ENCODE measurements around the gene BTLA.

BTLA gene

GRCh38 chr3:112448939-112449338 lies 50.3 kb downstream of the BTLA start:
- DNase-seq, result no peak
- no CpG with 5 or more reads among the region's 1 CpG for WGBS (ENCODE audit: insufficient coverage)
- ChIA-PET CTCF (interaction anchor here (1.0 kb wide), 1 partner anchor 9 kb away, joined by 3 read pairs; no protein-coding TSS in a partner anchor), POLR2A (no interaction called here)
- H3K36me3 ChIP-seq (ENCODE audit: control insufficient read depth in 4 of 4, insufficient read depth in 4 of 4, low read length in 3 of 4), result no peaks in the 10 kb centered on the region
- H3K9me3 ChIP-seq (ENCODE audit: control extremely low read depth in 1 of 5, control insufficient read depth in 4 of 5, insufficient read depth in 2 of 5, low read depth in 1 of 5, low read length in 4 of 5), result peaks cover 0 to 3% (median 0%) of the 10 kb centered on the region in 5 experiments
- peaks cover 0 to 5% (median 0%) of the 10 kb centered on the region in 5 experiments for H3K27me3 ChIP-seq (replicated peaks in 2 of 5; ENCODE audit: control insufficient read depth in 4 of 5, insufficient read depth in 5 of 5, low read length in 4 of 5)
- no peak overlapping the region for H3K27ac ChIP-seq (ENCODE audit: insufficient read depth in 1 of 2, low read depth in 1 of 2, low read length in 2 of 2, poor library complexity in 1 of 2, severe bottlenecking in 2 of 2)
- no peaks in the 10 kb centered on the region for H3K4me1 ChIP-seq (ENCODE audit: control extremely low read depth in 1 of 4, control insufficient read depth in 4 of 4, insufficient read depth in 4 of 4, low read length in 3 of 4)
- no peak overlapping the region for H3K4me3 ChIP-seq (ENCODE audit: control insufficient read depth in 1 of 7, extremely low read depth in 1 of 7, insufficient read depth in 4 of 7, low read depth in 2 of 7, low read length in 6 of 7)

DNA sequence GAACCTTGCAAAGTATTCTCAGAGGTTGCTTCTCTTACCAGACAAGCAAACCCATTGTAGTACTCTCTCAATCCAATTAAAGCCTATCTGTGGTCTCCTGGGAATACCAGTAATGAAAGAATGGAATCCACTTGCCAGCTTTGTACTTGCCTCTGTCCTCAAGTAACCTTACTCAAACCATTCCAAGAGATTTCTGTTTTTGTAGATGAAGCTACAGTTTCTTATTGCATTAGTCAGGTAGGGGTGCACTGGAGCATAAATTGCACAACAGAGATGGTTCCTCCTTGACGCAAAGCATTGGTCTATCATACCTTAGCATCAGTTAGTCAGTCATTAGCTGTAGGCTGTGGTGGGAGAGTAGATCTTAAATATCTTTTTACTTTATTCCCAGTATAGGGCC lies 52.9 kb downstream of the BTLA start:
- DNase-seq, result no peak
- no peak overlapping the region for H3K4me3 ChIP-seq (ENCODE audit: control insufficient read depth in 1 of 7, extremely low read depth in 1 of 7, insufficient read depth in 4 of 7, low read depth in 2 of 7, low read length in 6 of 7)
- no peaks in the 10 kb centered on the region for H3K36me3 ChIP-seq (ENCODE audit: control insufficient read depth in 4 of 4, insufficient read depth in 4 of 4, low read length in 3 of 4)
- no CpG with 5 or more reads among the region's 1 CpG for WGBS (ENCODE audit: insufficient coverage)
- no peaks in the 10 kb centered on the region for H3K4me1 ChIP-seq (ENCODE audit: control extremely low read depth in 1 of 4, control insufficient read depth in 4 of 4, insufficient read depth in 4 of 4, low read length in 3 of 4)
- H3K27ac ChIP-seq (ENCODE audit: insufficient read depth in 1 of 2, low read depth in 1 of 2, low read length in 2 of 2, poor library complexity in 1 of 2, severe bottlenecking in 2 of 2), result no peak overlapping the region
- H3K27me3 ChIP-seq (replicated peaks in 2 of 5; ENCODE audit: control insufficient read depth in 4 of 5, insufficient read depth in 5 of 5, low read length in 4 of 5), result peaks cover 0 to 18% (median 2%) of the 10 kb centered on the region in 5 experiments
- H3K9me3 ChIP-seq (ENCODE audit: control extremely low read depth in 1 of 5, control insufficient read depth in 4 of 5, insufficient read depth in 2 of 5, low read depth in 1 of 5, low read length in 4 of 5), result peaks cover 0 to 3% (median 0%) of the 10 kb centered on the region in 5 experiments
- POLR2A ChIA-PET, result no interaction called here
- CTCF ChIA-PET, result interaction anchor here (1.4 kb wide), 1 partner anchor 101 kb away, joined by 3 read pairs; no protein-coding TSS in a partner anchor

- no peak for DNase-seq
- Histone ChIP-seq H3K9me3 (ENCODE audit: control extremely low read depth in 1 of 5, control insufficient read depth in 4 of 5, insufficient read depth in 2 of 5, low read depth in 1 of 5, low read length in 4 of 5) (peaks cover 0 to 3% (median 0%) of the 10 kb centered on the region in 5 experiments), H3K36me3 (ENCODE audit: control insufficient read depth in 4 of 4, insufficient read depth in 4 of 4, low read length in 3 of 4) (no peaks in the 10 kb centered on the region), H3K27ac (ENCODE audit: insufficient read depth in 1 of 2, low read depth in 1 of 2, low read length in 2 of 2, poor library complexity in 1 of 2, severe bottlenecking in 2 of 2) (no peak overlapping the region), H3K4me3 (ENCODE audit: control insufficient read depth in 1 of 7, extremely low read depth in 1 of 7, insufficient read depth in 4 of 7, low read depth in 2 of 7, low read length in 6 of 7) (no peak overlapping the region), H3K4me1 (ENCODE audit: control extremely low read depth in 1 of 4, control insufficient read depth in 4 of 4, insufficient read depth in 4 of 4, low read length in 3 of 4) (peaks cover 0 to 3% (median 0%) of the 10 kb centered on the region in 4 experiments), H3K27me3 (replicated peaks in 2 of 5; ENCODE audit: control insufficient read depth in 4 of 5, insufficient read depth in 5 of 5, low read length in 4 of 5) (peaks cover 0 to 20% (median 4%) of the 10 kb centered on the region in 5 experiments)
- POLR2A ChIA-PET, result no interaction called here
- CTCF ChIA-PET, result interaction anchor here (1.4 kb wide), 1 partner anchor 101 kb away, joined by 3 read pairs; no protein-coding TSS in a partner anchor
- no CpG with 5 or more reads among the region's 2 CpGs for WGBS (ENCODE audit: insufficient coverage)
Observed at GRCh38 chr3:112445839-112446238, 53.4 kb downstream of the BTLA start.

- WGBS (ENCODE audit: insufficient coverage), result 95% methylated on average over 5 of the region's 6 CpGs
- DNase-seq, result peak; percentile 31 to 59 (median 52)
- ChIA-PET POLR2A (no interaction called here), CTCF (interaction anchor here (1.0 to 1.7 kb wide), 3 partner anchors 80 to 103 kb away, joined by 3 to 6 read pairs (median 3); no protein-coding TSS in a partner anchor)
- Histone ChIP-seq H3K4me1 (ENCODE audit: control extremely low read depth in 1 of 4, control insufficient read depth in 4 of 4, insufficient read depth in 4 of 4, low read length in 3 of 4) (peaks cover 0 to 6% (median 0%) of the 10 kb centered on the region in 4 experiments), H3K9me3 (ENCODE audit: control extremely low read depth in 1 of 5, control insufficient read depth in 4 of 5, insufficient read depth in 2 of 5, low read depth in 1 of 5, low read length in 4 of 5) (peaks cover 0 to 36% (median 10%) of the 10 kb centered on the region in 5 experiments), H3K36me3 (ENCODE audit: control insufficient read depth in 4 of 4, insufficient read depth in 4 of 4, low read length in 3 of 4) (no peaks in the 10 kb centered on the region), H3K27ac (ENCODE audit: insufficient read depth in 1 of 2, low read depth in 1 of 2, low read length in 2 of 2, poor library complexity in 1 of 2, severe bottlenecking in 2 of 2) (no peak overlapping the region), H3K4me3 (ENCODE audit: control insufficient read depth in 1 of 7, extremely low read depth in 1 of 7, insufficient read depth in 4 of 7, low read depth in 2 of 7, low read length in 6 of 7) (no peak overlapping the region), H3K27me3 (replicated peaks in 2 of 5; ENCODE audit: control insufficient read depth in 4 of 5, insufficient read depth in 5 of 5, low read length in 4 of 5) (peaks cover 0 to 20% (median 3%) of the 10 kb centered on the region in 5 experiments)
Observed at GRCh38 chr3:112437146-112438022, 61.9 kb downstream of the BTLA start.

- ChIA-PET CTCF (interaction anchor here (1.5 kb wide), 1 partner anchor 29 kb away, joined by 3 read pairs; no protein-coding TSS in a partner anchor), POLR2A (no interaction called here)
- H3K36me3 ChIP-seq (ENCODE audit: control insufficient read depth in 4 of 4, insufficient read depth in 4 of 4, low read length in 3 of 4), result no peaks in the 10 kb centered on the region
- no CpG with 5 or more reads among the region's 3 CpGs for WGBS (ENCODE audit: insufficient coverage)
- H3K4me1 ChIP-seq (ENCODE audit: control extremely low read depth in 1 of 4, control insufficient read depth in 4 of 4, insufficient read depth in 4 of 4, low read length in 3 of 4), result peaks cover 3 to 14% (median 5%) of the 10 kb centered on the region in 4 experiments
- no peak overlapping the region for H3K4me3 ChIP-seq (ENCODE audit: control insufficient read depth in 1 of 7, extremely low read depth in 1 of 7, insufficient read depth in 4 of 7, low read depth in 2 of 7, low read length in 6 of 7)
- no peak overlapping the region for H3K27ac ChIP-seq (ENCODE audit: insufficient read depth in 1 of 2, low read depth in 1 of 2, low read length in 2 of 2, poor library complexity in 1 of 2, severe bottlenecking in 2 of 2)
- peaks cover 0 to 5% (median 0%) of the 10 kb centered on the region in 5 experiments for H3K9me3 ChIP-seq (ENCODE audit: control extremely low read depth in 1 of 5, control insufficient read depth in 4 of 5, insufficient read depth in 2 of 5, low read depth in 1 of 5, low read length in 4 of 5)
- H3K27me3 ChIP-seq (replicated peaks in 2 of 5; ENCODE audit: control insufficient read depth in 4 of 5, insufficient read depth in 5 of 5, low read length in 4 of 5), result no peaks in the 10 kb centered on the region
- no peak for DNase-seq
Observed at GRCh38 chr3:112429960-112430359, 69.3 kb downstream of the BTLA start.

DNA sequence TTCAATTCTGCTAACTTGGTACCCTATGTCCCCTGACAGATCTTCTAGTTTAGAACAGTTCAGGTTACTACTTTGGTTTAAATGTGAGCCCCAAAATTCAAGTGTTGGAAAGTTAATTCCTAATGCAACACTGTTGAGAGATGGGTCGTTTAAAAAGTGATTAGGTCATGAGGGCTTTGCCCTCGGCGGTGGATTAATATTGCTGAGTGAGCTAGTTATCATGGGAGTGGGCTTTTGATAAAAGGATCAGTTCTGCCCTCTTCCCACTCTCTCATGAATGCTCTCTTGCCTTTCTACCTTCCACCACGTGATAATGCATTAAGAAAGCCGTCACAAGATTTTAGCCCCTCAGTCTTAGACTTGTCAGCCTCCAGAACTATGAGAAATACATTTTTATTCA lies 72.1 kb downstream of the BTLA start:
- peaks cover 5 to 17% (median 6%) of the 10 kb centered on the region in 4 experiments for H3K4me1 ChIP-seq (ENCODE audit: control extremely low read depth in 1 of 4, control insufficient read depth in 4 of 4, insufficient read depth in 4 of 4, low read length in 3 of 4)
- ChIA-PET POLR2A (no interaction called here), CTCF (no interaction called here)
- 100% methylated on average over 3 of the region's 5 CpGs for WGBS (ENCODE audit: insufficient coverage)
- H3K27ac ChIP-seq (ENCODE audit: insufficient read depth in 1 of 2, low read depth in 1 of 2, low read length in 2 of 2, poor library complexity in 1 of 2, severe bottlenecking in 2 of 2), result no peak overlapping the region
- no peaks in the 10 kb centered on the region for H3K36me3 ChIP-seq (ENCODE audit: control insufficient read depth in 4 of 4, insufficient read depth in 4 of 4, low read length in 3 of 4)
- H3K4me3 ChIP-seq (ENCODE audit: control insufficient read depth in 1 of 7, extremely low read depth in 1 of 7, insufficient read depth in 4 of 7, low read depth in 2 of 7, low read length in 6 of 7), result no peak overlapping the region
- no peak for DNase-seq
- no peaks in the 10 kb centered on the region for H3K27me3 ChIP-seq (replicated peaks in 2 of 5; ENCODE audit: control insufficient read depth in 4 of 5, insufficient read depth in 5 of 5, low read length in 4 of 5)
- peaks cover 0 to 1% (median 0%) of the 10 kb centered on the region in 5 experiments for H3K9me3 ChIP-seq (ENCODE audit: control extremely low read depth in 1 of 5, control insufficient read depth in 4 of 5, insufficient read depth in 2 of 5, low read depth in 1 of 5, low read length in 4 of 5)
